Measurements from ENCODE around the gene NR3C2.

Gene NR3C2

GRCh38 chr4:148305751-148306150 lies 136.5 kb downstream of the NR3C2 start:
- no peak for DNase-seq (ENCODE audit: low spot score)

GRCh38 chr4:148302416-148302815 lies 139.8 kb downstream of the NR3C2 start:
- no peak for DNase-seq (ENCODE audit: low spot score)

GRCh38 chr4:148300877-148301276 lies 141.3 kb downstream of the NR3C2 start:
- DNase-seq (ENCODE audit: low spot score): no peak

- DNase-seq (ENCODE audit: low spot score): no peak
These were observed 142.9 kb downstream of the NR3C2 start for GRCh38 chr4:148299337-148299736.

GRCh38 chr4:148296498-148296897 lies 145.7 kb downstream of the NR3C2 start:
- DNase-seq (ENCODE audit: low spot score): no peak

- no peak for DNase-seq (ENCODE audit: low spot score)
These were observed 146.6 kb downstream of the NR3C2 start for GRCh38 chr4:148295642-148296041.

GRCh38 chr4:148293571-148293970 lies 148.6 kb downstream of the NR3C2 start:
- no peak for DNase-seq (ENCODE audit: low spot score)

GRCh38 chr4:148292686-148293085 lies 149.5 kb downstream of the NR3C2 start:
- no peak for DNase-seq (ENCODE audit: low spot score)

- no peak for DNase-seq (ENCODE audit: low spot score)
These were observed 152.5 kb downstream of the NR3C2 start for GRCh38 chr4:148289740-148290139.

GRCh38 chr4:148288448-148288847 lies 153.8 kb downstream of the NR3C2 start:
- DNase-seq (ENCODE audit: low spot score): no peak

- DNase-seq (ENCODE audit: low spot score): no peak
These were observed 155.1 kb downstream of the NR3C2 start for GRCh38 chr4:148287111-148287510.

- DNase-seq (ENCODE audit: low spot score): no peak
These were observed 156.2 kb downstream of the NR3C2 start for GRCh38 chr4:148286012-148286411.

- DNase-seq (ENCODE audit: low spot score): no peak
These were observed 158.5 kb downstream of the NR3C2 start for GRCh38 chr4:148283665-148284064.

- DNase-seq (ENCODE audit: low spot score): no peak
These were observed 163.9 kb downstream of the NR3C2 start for GRCh38 chr4:148278310-148278709.

- no peak for DNase-seq (ENCODE audit: low spot score)
These were observed 166.9 kb downstream of the NR3C2 start for GRCh38 chr4:148275266-148275665.

GRCh38 chr4:148273501-148273986 lies 168.7 kb downstream of the NR3C2 start:
- DNase-seq (ENCODE audit: low spot score): peak; percentile 22

GRCh38 chr4:148271166-148271565 lies 171.0 kb downstream of the NR3C2 start:
- no peak for DNase-seq (ENCODE audit: low spot score)

GRCh38 chr4:148270630-148271029 lies 171.6 kb downstream of the NR3C2 start:
- DNase-seq (ENCODE audit: low spot score): no peak

GRCh38 chr4:148268835-148269234 lies 173.4 kb downstream of the NR3C2 start:
- DNase-seq (ENCODE audit: low spot score): no peak

GRCh38 chr4:148266921-148267320 lies 175.3 kb downstream of the NR3C2 start:
- DNase-seq (ENCODE audit: low spot score): no peak

- no peak for DNase-seq (ENCODE audit: low spot score)
These were observed 176.0 kb downstream of the NR3C2 start for GRCh38 chr4:148266240-148266639.

GRCh38 chr4:148265627-148266026 lies 176.6 kb downstream of the NR3C2 start:
- no peak for DNase-seq (ENCODE audit: low spot score)

- DNase-seq (ENCODE audit: low spot score): no peak
These were observed 178.4 kb downstream of the NR3C2 start for GRCh38 chr4:148263802-148264201.

- no peak for DNase-seq (ENCODE audit: low spot score)
These were observed 179.1 kb downstream of the NR3C2 start for GRCh38 chr4:148263127-148263526.

GRCh38 chr4:148261848-148262247 lies 180.4 kb downstream of the NR3C2 start:
- no peak for DNase-seq (ENCODE audit: low spot score)

Measured in hematopoietic multipotent progenitor cell treated with erythropoietin and hydrocortisone succinate and interleukin-3 and kit ligand, for 17 days (in vitro differentiated cells).